ENCODE results near the gene MAPKBP1. TPM values are rescaled to one million over a fixed set of nuclear protein-coding genes. Genes with fewer than 3 reads are reported as not detected.

The MAPKBP1 gene
- total RNA-seq, 1 donor from 2014 or later: 11.9 TPM

- no peaks in the 10 kb centered on the region for H3K36me3 ChIP-seq (ENCODE audit: control insufficient read depth, insufficient read depth, low read length)
- no peak overlapping the region for H3K4me3 ChIP-seq (ENCODE audit: low read depth, low read length)
- DNase-seq (ENCODE audit: low read depth): no peak
- TF ChIP-seq CTCF (IDR thresholded peaks at IDR 0.05; ENCODE audit: insufficient read depth, low read length, poor library complexity, severe bottlenecking): no peak
- H3K27me3 ChIP-seq (ENCODE audit: control insufficient read depth, insufficient read depth, low read length): peaks cover 17% of the 10 kb centered on the region
Observed at GRCh38 chr15:41855261-41855961, 81.1 kb downstream of the MAPKBP1 start.

- no peak overlapping the region for H3K4me3 ChIP-seq (ENCODE audit: low read depth, low read length)
- no peak for TF ChIP-seq CTCF (IDR thresholded peaks at IDR 0.05; ENCODE audit: insufficient read depth, low read length, poor library complexity, severe bottlenecking)
Observed at GRCh38 chr15:41856262-41856661, 82.0 kb downstream of the MAPKBP1 start.

GRCh38 chr15:41856716-41857115 lies 82.4 kb downstream of the MAPKBP1 start:
- no peak for DNase-seq (ENCODE audit: low read depth)
- H3K4me3 ChIP-seq (ENCODE audit: low read depth, low read length): no peak overlapping the region
- no peaks in the 10 kb centered on the region for H3K36me3 ChIP-seq (ENCODE audit: control insufficient read depth, insufficient read depth, low read length)
- H3K27me3 ChIP-seq (ENCODE audit: control insufficient read depth, insufficient read depth, low read length): peaks cover 16% of the 10 kb centered on the region
- no peak for TF ChIP-seq CTCF (IDR thresholded peaks at IDR 0.05; ENCODE audit: insufficient read depth, low read length, poor library complexity, severe bottlenecking)

More at GRCh38 chr15:41856262-41856661, 82.0 kb downstream of the MAPKBP1 start:
- no peaks in the 10 kb centered on the region for H3K36me3 ChIP-seq (ENCODE audit: control insufficient read depth, insufficient read depth, low read length)
- peaks cover 17% of the 10 kb centered on the region for H3K27me3 ChIP-seq (ENCODE audit: control insufficient read depth, insufficient read depth, low read length)
- no peak for DNase-seq (ENCODE audit: low read depth)

GRCh38 chr15:41857316-41857715 lies 83.0 kb downstream of the MAPKBP1 start:
- H3K36me3 ChIP-seq (ENCODE audit: control insufficient read depth, insufficient read depth, low read length): no peaks in the 10 kb centered on the region
- H3K4me3 ChIP-seq (ENCODE audit: low read depth, low read length): no peak overlapping the region
- DNase-seq (ENCODE audit: low read depth): no peak
- TF ChIP-seq CTCF (IDR thresholded peaks at IDR 0.05; ENCODE audit: insufficient read depth, low read length, poor library complexity, severe bottlenecking): no peak
- peaks cover 18% of the 10 kb centered on the region for H3K27me3 ChIP-seq (ENCODE audit: control insufficient read depth, insufficient read depth, low read length)

GRCh38 chr15:41858756-41859155 lies 84.5 kb downstream of the MAPKBP1 start:
- TF ChIP-seq CTCF (IDR thresholded peaks at IDR 0.05; ENCODE audit: insufficient read depth, low read length, poor library complexity, severe bottlenecking): no peak
- peaks cover 9% of the 10 kb centered on the region for H3K27me3 ChIP-seq (ENCODE audit: control insufficient read depth, insufficient read depth, low read length)
- H3K36me3 ChIP-seq (ENCODE audit: control insufficient read depth, insufficient read depth, low read length): no peaks in the 10 kb centered on the region
- H3K4me3 ChIP-seq (ENCODE audit: low read depth, low read length): no peak overlapping the region
- no peak for DNase-seq (ENCODE audit: low read depth)

Measured in kidney epithelial cell (primary cell).